LNCaP clone FGC (cell line): Measurements from ENCODE around the gene WNK3.
"Not testable (repeated sequence)": the region's sequence is repeated elsewhere in the genome, so short reads cannot be mapped to it uniquely, and the experiment has no call there.

ENCODE experiments used
- DNase-seq: peaks from one replicate; pipeline ENCODE4 v3.0.0-alpha.2; 2011; ENCODE audit warnings: low read depth
- H3K4me3 ChIP-seq: 2 replicates; pipeline ENCODE4 v1.5.1; 2011; ENCODE audit warnings: mild to moderate bottlenecking, low read depth, low read length, control low read depth
- TF ChIP-seq, protein P1 (sequence below): IDR thresholded peaks from 2 replicates; pipeline ENCODE4 v1.5.1; 2012; ENCODE audit warnings: mild to moderate bottlenecking; ENCODE audit not compliant: control insufficient read depth, insufficient read depth; ENCODE audit errors: extremely low read depth

Gene WNK3

GRCh38 chrX:54357414-54358377 is at the start of gene WNK3:
WNK3 (minus strand) TSS chrX:54358046.
- H3K4me3 ChIP-seq = peak within 1 kb of the TSS; percentile 69
- TF ChIP-seq, protein P1, sequence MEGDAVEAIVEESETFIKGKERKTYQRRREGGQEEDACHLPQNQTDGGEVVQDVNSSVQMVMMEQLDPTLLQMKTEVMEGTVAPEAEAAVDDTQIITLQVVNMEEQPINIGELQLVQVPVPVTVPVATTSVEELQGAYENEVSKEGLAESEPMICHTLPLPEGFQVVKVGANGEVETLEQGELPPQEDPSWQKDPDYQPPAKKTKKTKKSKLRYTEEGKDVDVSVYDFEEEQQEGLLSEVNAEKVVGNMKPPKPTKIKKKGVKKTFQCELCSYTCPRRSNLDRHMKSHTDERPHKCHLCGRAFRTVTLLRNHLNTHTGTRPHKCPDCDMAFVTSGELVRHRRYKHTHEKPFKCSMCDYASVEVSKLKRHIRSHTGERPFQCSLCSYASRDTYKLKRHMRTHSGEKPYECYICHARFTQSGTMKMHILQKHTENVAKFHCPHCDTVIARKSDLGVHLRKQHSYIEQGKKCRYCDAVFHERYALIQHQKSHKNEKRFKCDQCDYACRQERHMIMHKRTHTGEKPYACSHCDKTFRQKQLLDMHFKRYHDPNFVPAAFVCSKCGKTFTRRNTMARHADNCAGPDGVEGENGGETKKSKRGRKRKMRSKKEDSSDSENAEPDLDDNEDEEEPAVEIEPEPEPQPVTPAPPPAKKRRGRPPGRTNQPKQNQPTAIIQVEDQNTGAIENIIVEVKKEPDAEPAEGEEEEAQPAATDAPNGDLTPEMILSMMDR = no peak
- DNase-seq = peak; percentile 34

GRCh38 chrX:54407266-54407665 is 49.4 kb upstream of the WNK3 start:
- no peak for DNase-seq
- H3K4me3 ChIP-seq = no peak overlapping the region
- TF ChIP-seq, protein P1 = no peak

GRCh38 chrX:54397113-54397512 is 39.3 kb upstream of the WNK3 start:
- no peak overlapping the region for H3K4me3 ChIP-seq
- DNase-seq = no peak

GRCh38 chrX:54386314-54386713 is 28.5 kb upstream of the WNK3 start:
- no peak for DNase-seq
- TF ChIP-seq, protein P1 = no peak
- no peak overlapping the region for H3K4me3 ChIP-seq

More at GRCh38 chrX:54397113-54397512, 39.3 kb upstream of the WNK3 start:
- TF ChIP-seq, protein P1 = no peak

- TF ChIP-seq, protein P1 = peak; percentile 20; the same call in 1 of the 2 replicates
- DNase-seq = peak; percentile 36
- not testable (repeated sequence) for H3K4me3 ChIP-seq
Measured at GRCh38 chrX:54384661-54385060, 26.8 kb upstream of the WNK3 start.

DNA sequence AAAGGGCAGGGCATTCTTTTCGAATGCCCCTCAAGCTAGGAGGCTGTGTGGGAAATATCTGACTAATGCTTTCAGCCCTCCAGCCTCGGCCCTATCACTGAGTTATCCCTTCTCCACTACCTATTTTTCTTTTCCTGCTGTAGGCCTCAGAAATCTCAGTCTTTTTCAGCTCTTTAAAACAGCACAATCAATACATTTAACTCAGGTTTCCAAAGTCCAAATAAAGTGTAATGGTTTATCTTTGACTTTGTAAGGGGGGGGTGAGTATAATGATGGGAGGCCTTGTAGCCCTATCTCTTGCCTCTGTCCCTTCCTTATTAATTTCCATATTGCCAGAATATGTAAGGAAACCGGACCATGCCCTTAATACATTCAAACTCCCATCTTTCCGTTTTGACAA is 1.6 kb upstream of the WNK3 start:
- H3K4me3 ChIP-seq = no peak overlapping the region

More for the DNA sequence above, 1.6 kb upstream of the WNK3 start:
- no peak for DNase-seq
- TF ChIP-seq, protein P1 = no peak
